Right hindlimb (tissue), 1 donor: ENCODE measurements around the gene MSANTD1.
A peak's percentile ranks its signal among the peaks of the same experiment; 100 is the strongest.
"Not testable (repeated sequence)": the region's sequence is repeated elsewhere in the genome, so short reads cannot be mapped to it uniquely, and the experiment has no call there.

Experiments
- DNase-seq: peaks from one replicate; pipeline ENCODE4 v3.0.0-alpha.2; 2018

Gene MSANTD1

DNA sequence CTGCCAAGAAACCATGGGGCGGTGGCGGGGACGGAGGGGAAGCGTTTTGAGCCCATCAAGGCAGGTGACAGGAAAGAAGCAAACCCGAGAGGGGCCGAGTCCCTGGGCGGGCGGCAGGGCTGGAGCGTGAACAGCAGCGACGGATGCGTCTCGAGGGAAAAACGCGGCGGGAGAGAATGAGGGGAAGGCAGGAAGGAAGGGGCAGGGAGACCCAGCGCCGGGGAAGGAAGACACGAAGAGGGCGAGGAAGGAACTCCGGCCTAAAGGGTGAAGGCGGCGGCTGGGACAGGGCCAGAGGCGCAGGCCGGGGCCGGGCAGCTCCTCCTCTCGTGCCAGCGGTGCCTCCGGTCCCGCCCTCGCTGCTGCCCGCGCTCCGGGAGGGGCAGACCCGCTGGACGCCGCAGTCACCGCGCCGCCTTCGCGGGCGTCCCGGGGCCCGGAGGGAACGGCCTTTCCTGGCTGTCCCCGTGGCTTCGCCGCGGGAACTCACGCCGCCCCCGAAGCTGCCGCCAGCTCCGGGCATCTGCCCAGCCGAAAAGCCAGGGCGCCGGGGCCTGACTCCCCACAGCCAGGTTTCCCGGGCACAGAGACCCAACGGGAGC lies 43.1 kb downstream of the MSANTD1 start:
- DNase-seq: peak; percentile 71

DNA sequence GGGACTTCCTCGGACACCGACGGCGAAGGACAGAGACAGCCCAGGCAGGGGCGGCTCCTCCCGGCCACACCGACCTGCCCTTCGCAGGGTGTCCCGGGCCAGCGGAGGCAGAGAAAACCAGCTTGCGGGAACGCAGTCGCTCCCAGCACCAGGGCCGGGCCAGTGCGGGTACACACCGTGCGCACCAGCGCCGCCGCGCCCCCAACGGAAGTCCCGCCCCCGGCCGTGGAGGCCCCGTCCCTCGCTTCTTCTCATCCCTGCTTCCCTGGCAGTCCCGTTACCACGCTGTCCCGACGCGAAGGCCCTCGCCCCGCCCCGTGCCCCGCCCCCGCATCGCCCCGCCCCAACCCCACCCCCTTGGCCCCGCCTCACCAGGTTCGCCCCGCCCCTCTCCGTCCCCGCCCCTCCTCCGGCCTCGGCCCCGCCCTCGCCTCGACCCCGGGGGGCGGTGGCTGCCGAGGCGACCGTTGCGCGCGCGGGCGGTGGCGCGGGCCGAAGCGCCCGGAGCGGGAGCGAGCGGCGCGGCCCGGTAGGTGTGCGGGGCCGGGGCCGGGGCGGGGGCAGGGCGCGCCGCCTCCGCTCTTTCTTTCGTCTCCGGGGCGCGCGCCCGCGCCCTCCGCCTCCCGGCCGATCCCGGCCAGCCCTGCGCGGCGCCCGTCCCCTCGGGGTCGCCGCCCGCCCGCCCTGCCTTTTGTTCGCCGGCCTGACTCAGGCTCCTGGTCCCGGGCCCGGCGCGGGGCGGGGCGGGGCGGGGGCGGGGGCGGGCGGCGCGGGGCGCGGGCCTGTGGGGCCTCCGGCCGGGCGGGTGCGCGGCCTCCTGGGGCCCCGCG lies 43.8 kb downstream of the MSANTD1 start, which contains the start of gene RGS12:
TSS of gene RGS12 (plus strand) at position 451 of the 830 bp plus-strand sequence. CDS start 23,150 bp downstream, outside the sequence.
- DNase-seq: peak; percentile 97

DNA sequence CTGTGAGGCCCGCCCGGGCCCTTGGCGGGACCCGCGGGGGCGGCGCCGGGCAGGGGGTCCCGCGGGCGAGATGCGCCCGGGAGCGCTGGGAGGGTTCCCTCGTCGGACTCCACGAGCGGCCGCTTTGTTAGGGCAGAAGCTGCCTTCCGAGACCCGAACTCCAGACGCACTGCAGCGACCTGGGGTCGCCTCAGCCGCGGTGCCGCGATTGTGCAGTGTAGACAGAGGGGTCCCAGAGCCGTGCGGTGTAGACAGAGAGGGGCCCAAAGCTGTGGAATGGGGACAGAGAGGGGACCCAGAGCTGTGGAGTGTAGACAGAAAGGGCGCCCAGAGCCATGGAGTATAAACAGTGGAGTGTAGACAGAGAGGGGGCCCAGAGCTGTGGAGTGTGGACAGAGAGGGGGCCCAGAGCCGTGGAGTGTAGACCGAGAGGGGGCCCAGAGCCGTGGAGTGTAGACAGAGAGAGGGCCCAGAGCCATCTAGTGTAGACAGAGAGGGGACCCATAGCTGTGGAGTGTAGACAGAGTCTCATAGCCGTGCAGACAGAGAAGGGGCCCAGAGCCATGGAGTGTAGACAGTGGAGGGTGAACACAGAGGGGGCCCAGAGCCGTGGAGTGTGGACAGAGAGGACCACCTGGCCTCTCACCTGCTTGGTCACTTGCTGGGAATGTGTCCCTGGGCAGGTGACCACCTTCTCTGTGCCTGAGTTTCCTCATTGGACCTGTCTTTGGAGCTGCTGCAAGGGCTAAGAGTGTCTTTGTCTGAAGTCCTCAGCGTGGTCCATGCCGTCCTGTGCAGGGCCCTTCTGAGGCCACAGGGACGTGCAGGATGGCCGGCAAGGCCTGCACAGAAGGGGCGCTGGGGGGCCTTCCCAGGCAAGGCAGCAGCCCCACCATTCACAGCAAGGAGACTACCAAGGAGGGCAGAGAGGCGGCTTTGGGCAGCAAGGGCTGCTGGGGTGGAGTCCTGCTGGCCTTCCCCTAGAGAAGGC lies 44.7 kb downstream of the MSANTD1 start:
- no peak for DNase-seq

GRCh38 chr4:3294401-3295241 lies 45.7 kb downstream of the MSANTD1 start:
- DNase-seq: no peak

DNA sequence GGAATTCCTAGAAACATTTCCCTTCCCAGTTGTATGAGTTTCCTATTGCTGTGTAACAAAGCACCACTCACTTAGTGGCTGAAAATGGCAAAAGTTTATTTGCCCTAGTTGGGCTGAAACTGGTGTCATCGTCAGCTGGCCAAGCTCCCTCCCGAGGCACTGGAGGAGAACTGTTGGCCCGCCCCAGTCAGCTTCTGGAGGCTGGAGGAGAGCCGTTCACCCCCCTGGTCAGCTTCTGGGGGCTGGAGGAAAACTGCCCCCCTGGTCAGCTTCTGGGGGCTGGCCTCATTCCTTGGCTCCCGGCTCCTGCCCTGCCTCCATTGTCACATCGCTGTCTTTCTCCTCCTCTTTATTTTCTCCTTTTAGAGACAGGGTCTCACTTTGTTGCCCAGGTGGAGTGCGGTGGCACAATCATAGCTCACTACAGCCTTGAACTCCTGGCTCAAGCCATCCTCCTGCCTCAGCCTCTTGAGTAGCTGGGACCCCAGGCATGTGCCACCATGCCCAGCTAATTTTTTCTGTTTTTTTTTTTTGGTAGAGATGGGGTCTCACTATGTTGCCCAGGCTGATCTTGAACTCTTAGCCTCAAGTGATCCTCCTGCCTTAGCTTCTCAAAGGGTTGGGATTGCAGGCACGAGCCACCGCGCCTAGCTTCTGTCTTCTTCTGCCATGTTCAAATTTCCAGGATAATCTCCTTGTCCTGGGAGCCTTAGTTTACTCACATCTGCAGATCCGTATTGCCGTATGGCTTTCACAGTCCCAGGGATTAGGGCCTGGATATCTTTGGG lies 47.1 kb downstream of the MSANTD1 start:
- DNase-seq: no peak

DNA sequence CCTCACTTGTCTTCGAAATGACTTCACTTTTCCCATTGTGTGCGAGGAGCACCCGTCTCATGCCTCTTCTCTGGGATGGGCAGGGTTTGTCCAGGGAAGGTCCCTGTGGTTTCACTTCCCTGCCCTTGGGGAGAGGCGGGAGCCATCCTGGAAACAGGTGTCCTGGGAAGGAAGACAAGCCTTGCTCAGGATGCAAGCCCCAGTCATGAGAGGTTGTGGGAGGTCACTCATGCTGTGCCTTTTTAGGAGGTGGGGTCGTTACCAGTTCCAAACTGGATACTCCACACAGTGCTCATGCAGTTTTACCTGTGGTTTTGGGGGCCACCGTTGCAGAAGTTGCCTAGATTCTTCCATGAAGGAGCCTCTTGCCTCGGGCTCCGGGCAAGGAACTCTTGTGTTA lies 47.7 kb downstream of the MSANTD1 start:
- DNase-seq: no peak

DNA sequence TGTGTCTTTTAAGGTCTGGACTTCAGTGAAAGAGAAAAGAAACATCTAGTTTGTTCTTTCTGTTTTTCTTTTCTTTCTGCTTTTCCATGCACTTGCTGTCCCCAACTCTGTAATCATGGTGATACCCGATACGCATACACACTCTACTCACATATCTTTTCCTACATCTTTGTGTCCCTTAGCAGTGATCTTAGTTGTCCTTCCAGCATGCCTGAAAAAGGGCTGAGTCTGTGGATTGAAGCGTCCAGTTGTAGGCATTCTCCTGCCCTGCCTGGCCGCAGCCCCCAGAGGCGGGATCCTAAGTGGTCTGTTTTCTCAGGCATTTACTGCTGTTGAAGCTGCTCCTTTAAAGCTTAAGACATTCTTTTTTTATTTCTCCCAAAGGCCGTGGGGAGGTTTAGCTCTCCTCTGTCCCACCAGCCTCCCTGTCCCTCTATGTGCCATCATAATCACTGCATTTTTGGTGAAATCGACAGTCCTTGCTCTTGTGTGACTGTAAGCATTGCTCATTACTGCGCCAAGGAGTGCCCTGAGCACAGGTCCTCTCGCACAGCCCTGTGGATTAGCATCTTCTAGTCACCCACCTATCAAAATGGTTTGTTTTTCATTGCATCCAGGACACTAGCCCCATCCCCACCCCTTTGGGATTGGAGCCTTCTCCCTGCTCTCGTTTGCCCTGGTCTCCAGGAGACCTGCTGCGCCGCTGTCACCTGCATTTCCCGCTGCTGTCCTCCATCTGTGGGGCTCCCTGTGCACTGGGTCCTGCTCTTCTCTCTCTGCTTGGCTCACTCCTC lies 48.3 kb downstream of the MSANTD1 start:
- DNase-seq: no peak

GRCh38 chr4:3299122-3299975 lies 50.4 kb downstream of the MSANTD1 start:
- no peak for DNase-seq

- DNase-seq: no peak
These were observed 51.2 kb downstream of the MSANTD1 start for GRCh38 chr4:3299976-3300671.

DNA sequence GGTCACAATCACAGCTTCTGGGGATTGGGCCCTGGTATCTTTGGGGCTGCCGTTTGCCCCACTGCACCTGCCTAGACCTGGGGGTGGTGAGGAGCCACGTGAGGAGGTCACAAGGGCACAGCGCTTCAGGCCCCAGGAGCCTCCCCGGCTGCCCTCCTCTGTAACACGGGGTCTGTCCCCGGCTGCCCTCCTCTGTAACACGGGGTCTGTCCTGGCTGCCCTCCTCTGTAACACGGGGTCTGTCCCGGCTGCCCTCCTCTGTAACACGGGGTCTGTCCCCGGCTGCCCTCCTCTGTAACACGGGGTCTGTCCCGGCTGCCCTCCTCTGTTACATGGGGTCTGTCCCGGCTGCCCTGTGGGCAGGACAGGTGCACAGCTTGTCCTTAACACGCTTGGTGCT lies 51.9 kb downstream of the MSANTD1 start:
- not testable (repeated sequence) for DNase-seq

- DNase-seq: no peak
These were observed 52.7 kb downstream of the MSANTD1 start for GRCh38 chr4:3301450-3302172.

GRCh38 chr4:3302173-3302785 lies 53.3 kb downstream of the MSANTD1 start:
- no peak for DNase-seq

DNA sequence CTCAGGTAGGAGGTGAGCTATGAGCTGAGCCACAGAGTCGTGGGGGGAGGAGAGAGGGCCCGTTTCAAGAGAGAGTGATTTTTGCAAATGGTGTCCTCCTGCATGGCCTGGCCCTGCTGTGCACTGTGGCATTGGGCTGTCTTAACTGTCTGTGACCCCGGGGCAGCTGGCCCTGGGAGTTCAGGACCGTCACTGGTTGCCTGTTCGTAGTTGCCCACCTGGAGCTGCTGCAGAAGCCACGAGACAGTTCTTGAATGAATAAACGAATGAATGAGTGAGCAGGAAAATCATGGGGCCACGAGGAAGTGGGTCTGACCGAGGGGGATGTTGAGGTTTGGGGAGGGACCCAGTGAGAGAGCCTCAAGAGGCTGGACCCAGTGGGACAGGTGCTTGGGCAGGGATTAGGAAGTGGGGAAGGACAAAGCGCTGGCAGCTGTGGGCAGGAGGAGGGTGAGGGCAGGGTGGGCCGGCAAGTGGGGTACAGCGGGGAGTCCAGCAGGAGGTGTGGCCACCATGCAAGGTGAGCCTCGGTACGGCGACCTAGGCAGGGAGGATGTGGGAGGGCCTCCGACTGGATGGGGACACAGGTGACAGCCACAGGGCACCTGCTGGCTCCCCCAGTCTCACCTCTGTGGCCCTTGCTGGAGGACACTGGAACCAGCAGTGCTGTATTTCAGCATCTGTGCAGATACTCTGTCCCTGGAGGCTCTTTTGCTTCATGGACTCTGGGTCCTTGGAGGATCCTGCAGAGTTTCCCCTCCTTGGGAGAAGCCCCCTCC lies 54.0 kb downstream of the MSANTD1 start:
- DNase-seq: no peak

DNA sequence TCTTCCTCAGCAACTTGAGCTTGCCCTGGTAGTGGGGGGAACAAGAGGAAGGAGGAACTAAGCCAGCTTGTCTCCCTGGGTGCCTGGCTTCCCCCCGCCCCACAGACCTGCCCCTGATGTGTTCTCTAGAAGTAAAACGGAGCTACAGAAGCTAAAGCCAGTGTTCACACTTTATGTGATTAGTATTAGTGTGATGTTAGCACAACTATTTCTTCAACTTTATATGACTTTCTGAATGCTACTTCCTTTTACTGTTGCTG lies 54.5 kb downstream of the MSANTD1 start:
- no peak for DNase-seq

- DNase-seq: no peak
These were observed 55.2 kb downstream of the MSANTD1 start for GRCh38 chr4:3303923-3304710.
